ENCODE data around the gene MLLT10. TPM values are rescaled to one million over a fixed set of nuclear protein-coding genes. Genes with fewer than 3 reads are reported as not detected.
A peak's percentile ranks its signal among the peaks of the same experiment; 100 is the strongest.

The MLLT10 gene
- total and polyA plus RNA-seq, 9 of the 15 experiments (the other 6 are each of a cell fraction or from before 2014, with no cell fraction given): 18.8 to 81.4 (median 64.2) TPM

GRCh38 chr10:21506351-21506750, 27.7 kb upstream of the MLLT10 start (continued):
- TF ChIP-seq, protein P1, sequence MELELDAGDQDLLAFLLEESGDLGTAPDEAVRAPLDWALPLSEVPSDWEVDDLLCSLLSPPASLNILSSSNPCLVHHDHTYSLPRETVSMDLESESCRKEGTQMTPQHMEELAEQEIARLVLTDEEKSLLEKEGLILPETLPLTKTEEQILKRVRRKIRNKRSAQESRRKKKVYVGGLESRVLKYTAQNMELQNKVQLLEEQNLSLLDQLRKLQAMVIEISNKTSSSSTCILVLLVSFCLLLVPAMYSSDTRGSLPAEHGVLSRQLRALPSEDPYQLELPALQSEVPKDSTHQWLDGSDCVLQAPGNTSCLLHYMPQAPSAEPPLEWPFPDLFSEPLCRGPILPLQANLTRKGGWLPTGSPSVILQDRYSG (tag; conservative IDR thresholded peaks at IDR 0.05; ENCODE audit: low read depth): no peak

DNA sequence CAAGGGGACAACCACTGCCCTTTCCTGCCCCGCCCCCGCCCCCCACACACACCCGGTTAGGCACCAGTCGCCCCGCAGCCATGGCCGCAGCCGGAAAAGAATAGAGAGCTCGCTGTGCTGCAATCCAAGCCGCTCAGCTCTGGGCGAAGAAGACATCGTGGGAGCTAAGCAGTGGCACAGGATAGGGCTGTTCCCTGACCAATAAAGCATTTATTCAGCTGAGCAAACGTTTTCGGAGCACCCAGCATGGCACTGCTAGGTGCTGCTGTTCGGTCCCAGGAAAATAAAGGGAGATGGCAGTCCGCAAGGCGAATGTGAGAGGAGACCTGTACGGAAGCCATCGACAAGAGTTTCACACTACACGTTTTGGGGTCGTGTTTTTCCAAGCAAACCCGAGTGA, 26.9 kb upstream of the MLLT10 start:
- H3K4me3 ChIP-seq: no peak overlapping the region
- no peaks in the 10 kb centered on the region for H3K9me3 ChIP-seq (replicated peaks; ENCODE audit: control insufficient read depth, insufficient read depth, low read depth, low read length)
- ChIA-PET CTCF (ENCODE audit: low intra/inter-chr PET ratio) (no interaction called here), POLR2A (interaction anchor here (0.7 to 1.5 kb wide), 2 partner anchors 9 to 15 kb away, joined by 3 to 5 read pairs; no protein-coding TSS in a partner anchor)
- in situ Hi-C loops (cut with MboI): loop anchor here (5.0 kb wide), 1 partner anchor 230 kb away; no protein-coding TSS in a partner anchor
- no peak overlapping the region for H3K27ac ChIP-seq (ENCODE audit: extremely low read depth, low read depth, low read length)
- H4K20me1 ChIP-seq (replicated peaks; ENCODE audit: control insufficient read depth, insufficient read depth, low read length): no peaks in the 10 kb centered on the region
- H3K36me3 ChIP-seq (ENCODE audit: control insufficient read depth, insufficient read depth, low read length): no peaks in the 10 kb centered on the region
- H3K4me1 ChIP-seq (replicated peaks in 1 of 2; ENCODE audit: control insufficient read depth in 2 of 2, insufficient read depth in 2 of 2, low read length in 2 of 2): peaks cover 4 to 5% of the 10 kb centered on the region in 2 experiments; a peak in 3 of 5 replicates
- FAIRE-seq (no peak), DNase-seq (ENCODE audit: extremely low read depth in 1 of 4, low spot score in 3 of 4) (no peak), ATAC-seq (no peak)
- H3K79me2 ChIP-seq (ENCODE audit: control insufficient read depth, insufficient read depth, low read length): no peaks in the 10 kb centered on the region
- no peaks in the 10 kb centered on the region for H3K9me1 ChIP-seq (ENCODE audit: control insufficient read depth, insufficient read depth, low read length)
- TF ChIP-seq ATF1 (CRISPR knock-in tag; IDR thresholded peaks at IDR 0.05): no peak
- no peak for TF ChIP-seq ATF1 (tag; IDR thresholded peaks at IDR 0.05)
- no peak for TF ChIP-seq HOXB6 (CRISPR knock-in tag; IDR thresholded peaks at IDR 0.05; ENCODE audit: borderline replicate concordance)
- TF ChIP-seq SIX5 (IDR thresholded peaks at IDR 0.05; ENCODE audit: borderline replicate concordance in 1 of 2, insufficient read depth in 1 of 2, low read depth in 1 of 2, low read length in 2 of 2): no peak
- TF ChIP-seq POLR2AphosphoS5 (IDR thresholded peaks at IDR 0.05; ENCODE audit: control insufficient read depth, insufficient read depth, low read depth, low read length): no peak
- WGBS (ENCODE audit: insufficient coverage, low coverage, missing lambda C conversion rate): 63% methylated on average over 20 of the region's 21 CpGs
- peak overlapping the region; percentile 36; the same call in 1 of the 2 replicates for H2AFZ ChIP-seq (ENCODE audit: low read depth, low read length)
- no peak overlapping the region for H3K9ac ChIP-seq (ENCODE audit: insufficient read depth in 1 of 2, low read depth in 2 of 2, low read length in 2 of 2)
- H3K27me3 ChIP-seq (ENCODE audit: control insufficient read depth in 2 of 2, insufficient read depth in 2 of 2, low read length in 2 of 2): no peaks in the 10 kb centered on the region
- intact Hi-C loops (cut with micrococcal nuclease): no loop called here
- H3K4me2 ChIP-seq (ENCODE audit: insufficient read depth, low read length): no peak overlapping the region
- no TSS peak for BruUV-seq (replicated peaks)
